Measurements from ENCODE around the gene STX1A.

- TF ChIP-seq POLR2AphosphoS5 (IDR thresholded peaks at IDR 0.05; ENCODE audit: low read depth, low read length) (no peak), CTCF (IDR thresholded peaks at IDR 0.05; ENCODE audit: control extremely low read depth in 1 of 3, insufficient read depth in 1 of 3, low read depth in 1 of 3, low read length in 3 of 3) (no peak), ZNF274 (IDR thresholded peaks at IDR 0.05; ENCODE audit: borderline replicate concordance, extremely low read depth, low read length) (no peak), YY1 (IDR thresholded peaks at IDR 0.05; ENCODE audit: low read depth, low read length) (no peak), RXRA (IDR thresholded peaks at IDR 0.05; ENCODE audit: insufficient read depth, low read depth, low read length) (no peak)
These were observed at the start of gene STX1A for GRCh38 chr7:73718905-73719805.

Data from H1 (cell line).